SK-MEL-5 (cell line): Measurements from ENCODE around the gene MAP2K7. TPM values are rescaled to one million over a fixed set of nuclear protein-coding genes. Genes with fewer than 3 reads are reported as not detected.
"Not testable (repeated sequence)": the region's sequence is repeated elsewhere in the genome, so short reads cannot be mapped to it uniquely, and the experiment has no call there.

Experiments
- DNase-seq: peaks from one replicate; pipeline ENCODE4 v3.0.0-alpha.2; 2016; ENCODE audit warnings: low read depth, low spot score
- in situ Hi-C: cut with HindIII; loops from 2 replicates; pipeline ENCODE4 v1.10.0; 2016; ENCODE audit warnings: low sequenced_read_pairs, high pct_unique_total_duplicates, low pct_unique_long_range_greater_than_20kb
- polyA plus RNA-seq, 2 experiments: library from polyadenylated mRNA; depleted of rRNA; stranded (reverse); fragments of >200 nt; gene quantifications; 2 replicates each; pipeline ENCODE4 v1.2.3, GENCODE V29; 2015
- total RNA-seq: library from RNA; depleted of rRNA; stranded (reverse); fragments of >200 nt; shearing (Covaris generic); gene quantifications from 2 replicates; pipeline ENCODE4 v1.2.3, GENCODE V29; 2014; rRNA removed

MAP2K7 gene
- 5.7 and 6.4 TPM in 2 replicates for total RNA-seq
- polyA plus RNA-seq (2015; cell fraction: cytosol; rRNA removed): 21.7 and 24.6 TPM in 2 replicates
- 60.7 and 77.9 TPM in 2 replicates for polyA plus RNA-seq (2015; cell fraction: nucleus; rRNA removed)

GRCh38 chr19:7903244-7904073, at the start of gene MAP2K7:
Gene MAP2K7, plus strand, starts transcription at chr19:7903877. Its CDS starts 68 bp downstream, at chr19:7903945.
- in situ Hi-C loops: no loop called here
- DNase-seq: peak; percentile 98

GRCh38 chr19:7855426-7856108, 48.1 kb upstream of the MAP2K7 start:
- no peak for DNase-seq
- in situ Hi-C loops: no loop called here

- no peak for DNase-seq
- in situ Hi-C loops: no loop called here
Observed at GRCh38 chr19:7856109-7856591, 47.5 kb upstream of the MAP2K7 start.

GRCh38 chr19:7856679-7857663, 46.7 kb upstream of the MAP2K7 start:
- DNase-seq: no peak
- in situ Hi-C loops: no loop called here

GRCh38 chr19:7857727-7858108, 46.0 kb upstream of the MAP2K7 start:
- DNase-seq: no peak
- in situ Hi-C loops: no loop called here

GRCh38 chr19:7858109-7858770, 45.4 kb upstream of the MAP2K7 start:
- in situ Hi-C loops: no loop called here
- DNase-seq: no peak

GRCh38 chr19:7859087-7859486, 44.6 kb upstream of the MAP2K7 start:
- in situ Hi-C loops: not testable (repeated sequence)

GRCh38 chr19:7859831-7860713, 43.6 kb upstream of the MAP2K7 start:
- in situ Hi-C loops: no loop called here
- DNase-seq: no peak

More at GRCh38 chr19:7859087-7859486, 44.6 kb upstream of the MAP2K7 start:
- not testable (repeated sequence) for DNase-seq

GRCh38 chr19:7860714-7861618, 42.7 kb upstream of the MAP2K7 start:
- in situ Hi-C loops: no loop called here

GRCh38 chr19:7861619-7862412, 41.9 kb upstream of the MAP2K7 start:
- no peak for DNase-seq
- in situ Hi-C loops: no loop called here

More at GRCh38 chr19:7860714-7861618, 42.7 kb upstream of the MAP2K7 start:
- DNase-seq: no peak

GRCh38 chr19:7862413-7862951, 41.2 kb upstream of the MAP2K7 start:
- DNase-seq: no peak

GRCh38 chr19:7863157-7863970, 40.3 kb upstream of the MAP2K7 start:
- in situ Hi-C loops: no loop called here
- DNase-seq: no peak

More at GRCh38 chr19:7862413-7862951, 41.2 kb upstream of the MAP2K7 start:
- in situ Hi-C loops: no loop called here

GRCh38 chr19:7863971-7864689, 39.5 kb upstream of the MAP2K7 start:
- in situ Hi-C loops: no loop called here
- no peak for DNase-seq
